Mucosa of rectum (tissue), 2 donors: ENCODE data around the gene RIPK4.

Experiments used
- H3K27ac ChIP-seq, 2 donors: one replicate each; pipeline ENCODE4 v1.7.0; 2013; ENCODE audit warnings: inconsistent platforms in 2 of 2, low read depth in 2 of 2, low read length in 2 of 2
- H3K27me3 ChIP-seq, 2 donors: one replicate each; pipeline ENCODE4 v1.7.0; 2013; ENCODE audit warnings: low read length in 2 of 2; ENCODE audit not compliant: control insufficient read depth in 2 of 2, insufficient read depth in 2 of 2
- H3K36me3 ChIP-seq, 2 donors: one replicate each; pipeline ENCODE4 v1.7.0; 2013; ENCODE audit warnings: low read length in 2 of 2; ENCODE audit not compliant: control insufficient read depth in 2 of 2, insufficient read depth in 2 of 2
- H3K4me1 ChIP-seq, 2 donors: one replicate each; pipeline ENCODE4 v1.7.0; 2013; ENCODE audit warnings: low read length in 2 of 2, mild to moderate bottlenecking in 1 of 2; ENCODE audit not compliant: control insufficient read depth in 2 of 2, insufficient read depth in 2 of 2
- H3K4me3 ChIP-seq, 2 donors: one replicate each; pipeline ENCODE4 v1.7.0; 2013; ENCODE audit warnings: low read length in 2 of 2
- H3K9ac ChIP-seq, 2 donors: one replicate each; pipeline ENCODE4 v1.7.0; 2013; ENCODE audit warnings: low read length in 2 of 2, low read depth in 1 of 2, mild to moderate bottlenecking in 1 of 2
- H3K9me3 ChIP-seq, 2 donors: one replicate each; pipeline ENCODE4 v1.7.0; 2013; ENCODE audit warnings: low read length in 2 of 2; ENCODE audit not compliant: control insufficient read depth in 2 of 2
- donor health status: healthy.
- donor health status: Normal muscosa, but diverticular disease.

RIPK4 gene

GRCh38 chr21:41766883-41767605, at the start of gene RIPK4:
TSS of gene RIPK4 (minus strand) at chr21:41767052. CDS start at chr21:41767041, 11 bp downstream.
- Histone ChIP-seq H3K4me1 (peaks cover 25 to 38% of the 10 kb centered on the region in 2 donors), H3K27me3 (peaks cover 22 to 35% of the 10 kb centered on the region in 2 donors), H3K4me3 (peak within 1 kb of the TSS; percentile 73 to 75)

GRCh38 chr21:41815652-41816582, 49.1 kb upstream of the RIPK4 start:
- H3K9me3 ChIP-seq, result no peaks in the 10 kb centered on the region
- no peaks in the 10 kb centered on the region for H3K27me3 ChIP-seq
- no peak overlapping the region for H3K9ac ChIP-seq
- H3K4me1 ChIP-seq, result peaks cover 0 to 3% of the 10 kb centered on the region in 2 donors
- H3K4me3 ChIP-seq, result no peak overlapping the region
- no peak overlapping the region for H3K27ac ChIP-seq
- H3K36me3 ChIP-seq, result peaks cover 2 to 19% of the 10 kb centered on the region in 2 donors

More at GRCh38 chr21:41766883-41767605, at the start of gene RIPK4:
- H3K27ac ChIP-seq, result peak within 1 kb of the TSS; percentile 75 to 79
- H3K9ac ChIP-seq, result peak within 1 kb of the TSS; percentile 74 to 80
- H3K36me3 ChIP-seq, result no peaks in the 10 kb centered on the region
- H3K9me3 ChIP-seq, result no peaks in the 10 kb centered on the region

GRCh38 chr21:41813226-41813625, 46.4 kb upstream of the RIPK4 start:
- Histone ChIP-seq H3K9me3 (no peaks in the 10 kb centered on the region), H3K27ac (no peak overlapping the region), H3K9ac (no peak overlapping the region), H3K4me3 (no peak overlapping the region), H3K4me1 (peaks cover 0 to 3% of the 10 kb centered on the region in 2 donors), H3K36me3 (peaks cover 11 to 35% of the 10 kb centered on the region in 2 donors), H3K27me3 (no peaks in the 10 kb centered on the region)

GRCh38 chr21:41812679-41813078, 45.8 kb upstream of the RIPK4 start:
- Histone ChIP-seq H3K27me3 (no peaks in the 10 kb centered on the region), H3K36me3 (peaks cover 11 to 36% of the 10 kb centered on the region in 2 donors), H3K9ac (no peak overlapping the region), H3K4me3 (no peak overlapping the region), H3K9me3 (no peaks in the 10 kb centered on the region), H3K27ac (no peak overlapping the region), H3K4me1 (peaks cover 0 to 3% of the 10 kb centered on the region in 2 donors)

GRCh38 chr21:41810597-41810932, 43.7 kb upstream of the RIPK4 start:
- Histone ChIP-seq H3K4me3 (no peak overlapping the region), H3K27me3 (no peaks in the 10 kb centered on the region), H3K36me3 (peaks cover 11 to 36% of the 10 kb centered on the region in 2 donors), H3K27ac (no peak overlapping the region), H3K9ac (no peak overlapping the region), H3K9me3 (no peaks in the 10 kb centered on the region), H3K4me1 (no peaks in the 10 kb centered on the region)

- no peaks in the 10 kb centered on the region for H3K9me3 ChIP-seq
- H3K36me3 ChIP-seq, result peaks cover 11 to 31% of the 10 kb centered on the region in 2 donors
- no peaks in the 10 kb centered on the region for H3K4me1 ChIP-seq
- H3K27ac ChIP-seq, result no peak overlapping the region
- H3K4me3 ChIP-seq, result no peak overlapping the region
- H3K27me3 ChIP-seq, result no peaks in the 10 kb centered on the region
- H3K9ac ChIP-seq, result no peak overlapping the region
These were observed 43.2 kb upstream of the RIPK4 start for GRCh38 chr21:41809891-41810596.

GRCh38 chr21:41808846-41809245, 42.0 kb upstream of the RIPK4 start:
- Histone ChIP-seq H3K4me1 (no peaks in the 10 kb centered on the region), H3K4me3 (no peak overlapping the region), H3K36me3 (peaks cover 11 to 30% of the 10 kb centered on the region in 2 donors), H3K27ac (no peak overlapping the region), H3K9me3 (no peaks in the 10 kb centered on the region), H3K9ac (no peak overlapping the region), H3K27me3 (no peaks in the 10 kb centered on the region)

GRCh38 chr21:41808094-41808493, 41.2 kb upstream of the RIPK4 start:
- Histone ChIP-seq H3K4me1 (no peaks in the 10 kb centered on the region), H3K4me3 (no peak overlapping the region), H3K27ac (no peak overlapping the region), H3K9me3 (no peaks in the 10 kb centered on the region), H3K27me3 (no peaks in the 10 kb centered on the region), H3K36me3 (peaks cover 11 to 26% of the 10 kb centered on the region in 2 donors), H3K9ac (no peak overlapping the region)

- Histone ChIP-seq H3K27me3 (no peaks in the 10 kb centered on the region), H3K4me1 (no peaks in the 10 kb centered on the region), H3K27ac (no peak overlapping the region), H3K9me3 (no peaks in the 10 kb centered on the region), H3K36me3 (peaks cover 19 to 30% of the 10 kb centered on the region in 2 donors), H3K9ac (no peak overlapping the region), H3K4me3 (no peak overlapping the region)
These were observed 39.9 kb upstream of the RIPK4 start for GRCh38 chr21:41806773-41807172.
